Activated CD8-positive, alpha-beta T cell treated with anti-CD3 and anti-CD28 coated beads, Interleukin-2, amount 10 ng/mL, durations not matched to agents 7 days and 5 days (primary cell): Measurements from ENCODE around the gene USP25. TPM values are rescaled to one million over a fixed set of nuclear protein-coding genes. Genes with fewer than 3 reads are reported as not detected.

ENCODE experiments used
- ATAC-seq: fragments of 150-1000 bp; cut with Tn5 transposase; one replicate; pipeline ENCODE4 v1.10.0; 2021; ENCODE audit warnings: moderate library complexity
- CTCF ChIA-PET: fragments of 350-600 bp; sonication (Branson Sonifier 250); formaldehyde crosslinking; loops from one replicate; lab custom pipeline; 2021; ENCODE audit warnings: antibody characterized with exemption; lab: Charles Lee
- POLR2A ChIA-PET: fragments of 350-600 bp; sonication (Branson Sonifier 250); formaldehyde crosslinking; loops from one replicate; lab custom pipeline; 2021; ENCODE audit warnings: antibody characterized with exemption; lab: Charles Lee
- DNase-seq: peaks from one replicate; pipeline ENCODE4 v3.0.0-alpha.2; 2020
- H3K27ac Mint-ChIP-seq: one replicate; pipeline ENCODE4 v1.8.0; 2021; ENCODE audit warnings: mild to moderate bottlenecking, mixed read lengths
- H3K27me3 Mint-ChIP-seq: one replicate; pipeline ENCODE4 v1.8.0; 2021; ENCODE audit warnings: low read depth, mixed read lengths
- H3K36me3 Mint-ChIP-seq: one replicate; pipeline ENCODE4 v1.8.0; 2021; ENCODE audit warnings: low read depth, mixed read lengths
- H3K4me1 Mint-ChIP-seq: one replicate; pipeline ENCODE4 v1.8.0; 2021; ENCODE audit warnings: low read depth, mixed read lengths
- H3K4me3 Mint-ChIP-seq: one replicate; pipeline ENCODE4 v1.8.0; 2021; ENCODE audit warnings: mild to moderate bottlenecking, mixed read lengths
- H3K9me3 Mint-ChIP-seq: one replicate; pipeline ENCODE4 v1.8.0; 2022; ENCODE audit warnings: mixed read lengths; ENCODE audit not compliant: insufficient read depth
- total RNA-seq, 2 experiments: library from RNA; stranded (reverse); gene quantifications; one replicate each; pipeline ENCODE4 v1.2.3, GENCODE V29; 2021

USP25 gene
- total RNA-seq, 2 experiments from 2014 or later, result 51.1 to 54.2 TPM

DNA sequence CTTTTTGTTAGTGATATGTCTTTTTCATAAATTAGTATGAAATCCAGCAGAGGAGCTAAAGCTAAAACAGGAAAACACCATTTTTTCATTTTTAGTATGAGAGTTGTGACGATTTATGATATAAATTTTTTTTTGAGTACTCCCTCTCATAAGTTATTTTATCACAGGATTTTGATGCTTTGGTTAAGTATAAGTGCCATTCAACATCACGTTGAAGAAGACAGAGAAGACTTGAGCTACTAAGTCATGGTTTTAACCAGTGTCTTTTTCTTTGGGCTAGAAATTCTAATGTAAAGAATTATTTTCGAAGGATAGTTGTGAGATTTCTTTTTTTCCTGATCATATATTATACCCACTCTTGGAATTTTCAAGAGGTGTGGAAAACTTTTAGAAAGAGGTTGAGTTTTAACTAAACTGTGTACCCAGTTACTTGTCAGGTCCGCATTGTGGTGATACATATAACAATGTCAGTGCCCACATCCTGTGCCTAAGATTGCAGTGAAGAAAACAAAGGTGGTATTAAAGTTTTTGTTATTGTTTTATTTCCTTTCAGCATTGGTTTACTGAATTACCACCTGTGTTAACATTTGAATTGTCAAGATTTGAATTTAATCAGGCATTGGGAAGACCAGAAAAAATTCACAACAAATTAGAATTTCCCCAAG is 93.8 kb downstream of the USP25 start:
- peak overlapping the region; percentile 49 for H3K4me3 Mint-ChIP-seq
- ATAC-seq (peak; percentile 81), DNase-seq (peak; percentile 52)
- H3K4me1 Mint-ChIP-seq, result peaks cover 22% of the 10 kb centered on the region
- no peaks in the 10 kb centered on the region for H3K27me3 Mint-ChIP-seq
- ChIA-PET CTCF (no interaction called here), POLR2A (no interaction called here)
- peak overlapping the region; percentile 80 for H3K27ac Mint-ChIP-seq
- H3K36me3 Mint-ChIP-seq, result peaks cover 49% of the 10 kb centered on the region
- H3K9me3 Mint-ChIP-seq, result no peaks in the 10 kb centered on the region

- no peak overlapping the region for H3K4me3 Mint-ChIP-seq
- no peak for DNase-seq
- no peaks in the 10 kb centered on the region for H3K27me3 Mint-ChIP-seq
- POLR2A ChIA-PET, result no interaction called here
- CTCF ChIA-PET, result interaction anchor here (0.7 kb wide), 1 partner anchor 294 kb away, joined by 3 read pairs; no protein-coding TSS in a partner anchor
- H3K36me3 Mint-ChIP-seq, result peaks cover 40% of the 10 kb centered on the region
- H3K27ac Mint-ChIP-seq, result no peak overlapping the region
- no peaks in the 10 kb centered on the region for H3K9me3 Mint-ChIP-seq
- no peak for ATAC-seq
- peaks cover 28% of the 10 kb centered on the region for H3K4me1 Mint-ChIP-seq
These were observed 95.9 kb downstream of the USP25 start for GRCh38 chr21:15825700-15826099.

DNA sequence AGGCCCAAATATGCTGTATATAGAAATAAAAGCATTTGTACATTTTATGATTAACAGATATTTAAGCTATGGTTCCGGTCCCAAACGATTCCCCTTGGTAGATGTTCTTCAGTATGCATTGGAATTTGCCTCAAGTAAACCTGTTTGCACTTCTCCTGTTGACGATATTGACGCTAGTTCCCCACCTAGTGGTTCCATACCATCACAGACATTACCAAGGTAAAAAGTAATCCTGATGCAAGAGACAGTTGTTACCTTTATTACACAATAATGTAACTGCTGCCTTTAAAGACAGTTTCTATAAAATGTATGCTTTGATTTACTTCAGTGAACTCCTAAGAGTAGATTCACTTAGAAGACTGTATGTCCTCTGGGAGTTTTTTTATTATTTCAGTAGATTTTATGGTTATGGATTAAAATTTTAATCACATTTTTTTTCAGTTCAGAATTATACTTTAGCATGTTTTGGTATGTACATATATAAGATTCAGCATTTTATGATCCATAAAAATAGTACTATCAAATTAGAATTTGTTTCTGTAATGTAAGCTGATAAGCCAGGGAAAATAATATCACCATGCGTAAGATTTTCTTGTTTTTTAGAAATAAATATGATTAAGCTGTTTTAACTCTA is 96.5 kb downstream of the USP25 start:
- Mint-ChIP-seq H3K27me3 (no peaks in the 10 kb centered on the region), H3K36me3 (peaks cover 44% of the 10 kb centered on the region), H3K4me3 (no peak overlapping the region), H3K9me3 (no peaks in the 10 kb centered on the region), H3K4me1 (peaks cover 32% of the 10 kb centered on the region), H3K27ac (no peak overlapping the region)
- ChIA-PET CTCF (interaction anchor here (0.7 to 0.9 kb wide), 4 partner anchors 41 to 295 kb away, joined by 3 to 5 read pairs (median 3); no protein-coding TSS in a partner anchor), POLR2A (no interaction called here)
- no peak for ATAC-seq
- DNase-seq, result peak; percentile 51

GRCh38 chr21:15826908-15827601 is 97.3 kb downstream of the USP25 start:
- Mint-ChIP-seq H3K4me3 (no peak overlapping the region), H3K4me1 (peaks cover 36% of the 10 kb centered on the region), H3K36me3 (peaks cover 47% of the 10 kb centered on the region), H3K27ac (no peak overlapping the region), H3K9me3 (no peaks in the 10 kb centered on the region), H3K27me3 (no peaks in the 10 kb centered on the region)
- no peak for DNase-seq
- CTCF ChIA-PET, result interaction anchor here (0.7 to 0.9 kb wide), 4 partner anchors 42 to 98 kb away, joined by 3 to 5 read pairs (median 3); no protein-coding TSS in a partner anchor
- POLR2A ChIA-PET, result no interaction called here
- ATAC-seq, result no peak

GRCh38 chr21:15831497-15831896 is 101.7 kb downstream of the USP25 start:
- peaks cover 18% of the 10 kb centered on the region for H3K4me1 Mint-ChIP-seq
- ATAC-seq (no peak), DNase-seq (no peak)
- peak overlapping the region; percentile 49 for H3K27ac Mint-ChIP-seq
- H3K4me3 Mint-ChIP-seq, result no peak overlapping the region
- ChIA-PET POLR2A (no interaction called here), CTCF (interaction anchor here (1.0 kb wide), 1 partner anchor 12 kb away, joined by 3 read pairs; no protein-coding TSS in a partner anchor)
- H3K36me3 Mint-ChIP-seq, result peaks cover 56% of the 10 kb centered on the region
- no peaks in the 10 kb centered on the region for H3K27me3 Mint-ChIP-seq
- H3K9me3 Mint-ChIP-seq, result no peaks in the 10 kb centered on the region

- ChIA-PET CTCF (no interaction called here), POLR2A (no interaction called here)
- Mint-ChIP-seq H3K36me3 (peaks cover 28% of the 10 kb centered on the region), H3K27me3 (no peaks in the 10 kb centered on the region), H3K9me3 (no peaks in the 10 kb centered on the region), H3K4me3 (no peak overlapping the region), H3K4me1 (peaks cover 4% of the 10 kb centered on the region), H3K27ac (peak overlapping the region; percentile 14)
- DNase-seq (no peak), ATAC-seq (no peak)
These were observed 107.9 kb downstream of the USP25 start for GRCh38 chr21:15837645-15838044.

- peaks cover 26% of the 10 kb centered on the region for H3K36me3 Mint-ChIP-seq
- no peaks in the 10 kb centered on the region for H3K27me3 Mint-ChIP-seq
- POLR2A ChIA-PET, result no interaction called here
- ATAC-seq, result no peak
- H3K4me3 Mint-ChIP-seq, result no peak overlapping the region
- peaks cover 4% of the 10 kb centered on the region for H3K4me1 Mint-ChIP-seq
- CTCF ChIA-PET, result no interaction called here
- DNase-seq, result no peak
- no peak overlapping the region for H3K27ac Mint-ChIP-seq
- no peaks in the 10 kb centered on the region for H3K9me3 Mint-ChIP-seq
These were observed 109.2 kb downstream of the USP25 start for GRCh38 chr21:15839026-15839425.

- Mint-ChIP-seq H3K4me3 (no peak overlapping the region), H3K36me3 (peaks cover 23% of the 10 kb centered on the region), H3K27me3 (no peaks in the 10 kb centered on the region), H3K4me1 (peaks cover 4% of the 10 kb centered on the region), H3K9me3 (no peaks in the 10 kb centered on the region), H3K27ac (no peak overlapping the region)
- POLR2A ChIA-PET, result no interaction called here
- no peak for ATAC-seq
- CTCF ChIA-PET, result no interaction called here
- DNase-seq, result no peak
These were observed 109.8 kb downstream of the USP25 start for GRCh38 chr21:15839601-15840000.

DNA sequence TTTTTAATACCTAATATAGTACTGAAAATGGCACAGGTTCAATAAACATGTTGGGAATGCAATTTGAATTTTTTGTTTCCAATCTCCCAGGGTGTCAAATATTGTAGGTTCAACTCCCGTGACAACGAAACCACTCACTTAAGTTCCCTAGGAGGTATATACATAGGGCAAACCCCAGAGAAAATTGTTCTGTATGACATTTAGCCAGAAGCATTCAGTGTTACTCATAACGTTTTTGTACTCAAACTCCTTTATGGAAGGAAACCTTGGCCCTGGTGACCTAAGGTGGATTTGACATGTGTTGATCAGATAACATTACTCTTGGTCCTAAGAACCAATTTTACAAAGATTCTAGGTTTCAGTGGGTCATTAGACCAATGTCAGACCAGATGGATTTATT is 110.6 kb downstream of the USP25 start:
- H3K36me3 Mint-ChIP-seq, result peaks cover 17% of the 10 kb centered on the region
- peaks cover 4% of the 10 kb centered on the region for H3K4me1 Mint-ChIP-seq
- ChIA-PET CTCF (no interaction called here), POLR2A (no interaction called here)
- H3K4me3 Mint-ChIP-seq, result no peak overlapping the region
- DNase-seq (no peak), ATAC-seq (no peak)
- no peaks in the 10 kb centered on the region for H3K9me3 Mint-ChIP-seq
- no peaks in the 10 kb centered on the region for H3K27me3 Mint-ChIP-seq
- H3K27ac Mint-ChIP-seq, result no peak overlapping the region

DNA sequence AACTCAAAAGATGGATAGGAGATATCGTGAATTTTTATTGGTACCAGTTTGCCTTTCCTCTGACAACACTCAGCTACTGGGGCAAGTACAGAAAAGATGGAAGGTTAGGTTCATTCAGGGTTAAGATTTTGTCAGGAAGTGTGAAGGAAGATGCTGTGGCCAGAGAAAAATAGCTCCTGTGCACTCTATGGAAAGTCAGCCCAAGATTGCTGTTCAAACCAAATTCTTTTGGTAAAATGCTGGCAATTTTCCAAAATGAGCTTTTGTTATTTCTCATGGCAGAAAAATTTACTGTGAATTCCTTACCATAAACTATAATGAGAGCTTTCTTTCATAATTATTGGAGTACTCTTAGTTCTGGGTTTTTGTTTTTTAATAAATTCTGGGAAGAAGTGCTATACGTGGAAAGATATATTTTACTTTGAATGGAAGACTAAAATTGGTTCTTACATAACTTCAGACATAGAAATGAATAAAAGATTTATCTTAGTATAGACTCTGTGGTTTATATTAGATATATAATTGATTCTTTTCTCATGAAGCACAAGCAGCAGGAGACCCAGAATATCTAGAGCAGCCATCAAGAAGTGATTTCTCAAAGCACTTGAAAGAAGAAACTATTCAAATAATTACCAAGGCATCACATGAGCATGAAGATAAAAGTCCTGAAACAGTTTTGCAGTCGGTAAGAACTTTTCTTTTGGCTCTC is 112.2 kb downstream of the USP25 start:
- no peak overlapping the region for H3K27ac Mint-ChIP-seq
- DNase-seq (no peak), ATAC-seq (no peak)
- H3K27me3 Mint-ChIP-seq, result no peaks in the 10 kb centered on the region
- POLR2A ChIA-PET, result no interaction called here
- CTCF ChIA-PET, result no interaction called here
- H3K36me3 Mint-ChIP-seq, result peaks cover 13% of the 10 kb centered on the region
- no peak overlapping the region for H3K4me3 Mint-ChIP-seq
- peaks cover 4% of the 10 kb centered on the region for H3K4me1 Mint-ChIP-seq
- no peaks in the 10 kb centered on the region for H3K9me3 Mint-ChIP-seq

DNA sequence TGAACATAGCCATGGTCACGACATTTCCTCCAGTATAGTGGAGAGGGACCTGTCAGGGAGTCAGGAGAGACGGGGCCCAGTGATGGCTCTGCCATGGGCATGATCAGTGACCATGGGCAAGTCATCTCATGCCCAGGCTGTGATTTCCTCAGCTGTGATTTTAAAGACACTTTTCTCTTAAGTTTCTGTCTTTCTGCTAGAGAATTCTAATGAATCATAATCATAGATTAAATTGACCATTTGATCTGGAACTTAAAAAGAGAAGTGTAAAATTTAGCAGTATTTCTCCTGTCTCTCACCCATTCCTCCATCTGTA is 112.7 kb downstream of the USP25 start:
- H3K4me1 Mint-ChIP-seq, result peaks cover 1% of the 10 kb centered on the region

More for the DNA sequence above, 112.7 kb downstream of the USP25 start:
- Mint-ChIP-seq H3K4me3 (no peak overlapping the region), H3K36me3 (peaks cover 13% of the 10 kb centered on the region), H3K27me3 (no peaks in the 10 kb centered on the region), H3K27ac (no peak overlapping the region), H3K9me3 (no peaks in the 10 kb centered on the region)
- CTCF ChIA-PET, result no interaction called here
- POLR2A ChIA-PET, result no interaction called here
- DNase-seq (no peak), ATAC-seq (no peak)
